Stimulated activated naive CD8-positive, alpha-beta T cell treated with anti-CD3 and anti-CD28 coated beads, Interleukin-15, Interleukin-2, amounts not matched to agents 100 ng/mL and 50 ng/mL, for 24 hours (primary cell): ENCODE results near the gene CYP19A1.

Experiments used
- H3K27ac Mint-ChIP-seq: one replicate; pipeline ENCODE4 v1.8.0; 2021; ENCODE audit warnings: mild to moderate bottlenecking, mixed read lengths
- H3K27me3 Mint-ChIP-seq: one replicate; pipeline ENCODE4 v1.8.0; 2021; ENCODE audit warnings: mixed read lengths
- H3K36me3 Mint-ChIP-seq: one replicate; pipeline ENCODE4 v1.8.0; 2021; ENCODE audit warnings: low read depth, mixed read lengths
- H3K4me1 Mint-ChIP-seq: one replicate; pipeline ENCODE4 v1.8.0; 2021; ENCODE audit warnings: low read depth, mixed read lengths
- H3K4me3 Mint-ChIP-seq: one replicate; pipeline ENCODE4 v1.8.0; 2021; ENCODE audit warnings: mild to moderate bottlenecking, mixed read lengths
- H3K9me3 Mint-ChIP-seq: one replicate; pipeline ENCODE4 v1.8.0; 2021; ENCODE audit warnings: mixed read lengths

Gene CYP19A1

GRCh38 chr15:51322621-51323296, 15.6 kb downstream of the CYP19A1 start:
- Mint-ChIP-seq H3K27me3 (peaks cover 8% of the 10 kb centered on the region), H3K9me3 (no peaks in the 10 kb centered on the region), H3K4me3 (no peak overlapping the region), H3K27ac (no peak overlapping the region), H3K36me3 (no peaks in the 10 kb centered on the region), H3K4me1 (no peaks in the 10 kb centered on the region)

DNA sequence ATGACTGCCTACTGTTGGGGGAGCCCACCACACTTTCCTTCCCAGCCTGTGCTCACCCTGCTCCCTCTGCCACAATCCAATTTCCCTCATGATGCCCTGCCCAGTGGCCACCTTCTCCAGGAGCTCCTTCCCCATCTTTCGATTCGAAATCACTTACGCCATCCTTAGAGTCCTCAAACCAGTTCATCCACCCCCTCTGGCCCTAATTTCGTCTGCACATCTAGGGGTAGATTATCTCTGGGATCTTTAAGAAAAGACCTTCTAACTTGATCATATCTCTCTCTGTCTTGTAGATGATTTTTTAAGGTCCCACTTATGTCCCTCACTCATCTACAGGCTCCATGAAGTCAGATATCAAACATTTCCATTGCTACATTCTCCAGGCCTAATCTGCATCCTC, 17.1 kb downstream of the CYP19A1 start:
- H3K36me3 Mint-ChIP-seq = no peaks in the 10 kb centered on the region
- H3K27me3 Mint-ChIP-seq = peaks cover 8% of the 10 kb centered on the region
- no peak overlapping the region for H3K27ac Mint-ChIP-seq
- H3K9me3 Mint-ChIP-seq = no peaks in the 10 kb centered on the region
- no peak overlapping the region for H3K4me3 Mint-ChIP-seq
- H3K4me1 Mint-ChIP-seq = no peaks in the 10 kb centered on the region

DNA sequence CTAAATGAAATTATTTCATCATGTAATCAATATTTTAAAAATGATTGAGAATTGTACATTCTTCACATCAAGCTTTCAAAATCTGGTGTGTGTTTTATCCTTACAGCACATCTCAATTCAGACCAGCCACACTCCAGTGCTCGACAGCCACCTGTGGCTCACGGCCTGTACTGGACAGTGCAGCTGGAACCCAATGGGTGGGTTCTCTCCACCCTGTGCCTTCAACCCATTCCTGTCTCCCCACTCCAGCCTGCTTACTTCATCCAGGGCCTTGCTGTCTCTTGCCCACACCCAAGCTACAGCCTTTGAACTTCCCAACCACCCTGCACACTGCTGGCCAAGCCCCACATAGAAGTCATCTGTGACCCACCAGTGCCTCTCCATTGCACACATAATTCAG, 17.6 kb downstream of the CYP19A1 start:
- H3K27ac Mint-ChIP-seq = no peak overlapping the region
- no peaks in the 10 kb centered on the region for H3K4me1 Mint-ChIP-seq
- H3K9me3 Mint-ChIP-seq = no peaks in the 10 kb centered on the region
- no peaks in the 10 kb centered on the region for H3K36me3 Mint-ChIP-seq
- H3K4me3 Mint-ChIP-seq = no peak overlapping the region
- peaks cover 8% of the 10 kb centered on the region for H3K27me3 Mint-ChIP-seq

GRCh38 chr15:51319539-51319938, 18.9 kb downstream of the CYP19A1 start:
- Mint-ChIP-seq H3K4me3 (no peak overlapping the region), H3K27ac (no peak overlapping the region), H3K9me3 (no peaks in the 10 kb centered on the region), H3K36me3 (no peaks in the 10 kb centered on the region), H3K4me1 (no peaks in the 10 kb centered on the region), H3K27me3 (peaks cover 4% of the 10 kb centered on the region)

DNA sequence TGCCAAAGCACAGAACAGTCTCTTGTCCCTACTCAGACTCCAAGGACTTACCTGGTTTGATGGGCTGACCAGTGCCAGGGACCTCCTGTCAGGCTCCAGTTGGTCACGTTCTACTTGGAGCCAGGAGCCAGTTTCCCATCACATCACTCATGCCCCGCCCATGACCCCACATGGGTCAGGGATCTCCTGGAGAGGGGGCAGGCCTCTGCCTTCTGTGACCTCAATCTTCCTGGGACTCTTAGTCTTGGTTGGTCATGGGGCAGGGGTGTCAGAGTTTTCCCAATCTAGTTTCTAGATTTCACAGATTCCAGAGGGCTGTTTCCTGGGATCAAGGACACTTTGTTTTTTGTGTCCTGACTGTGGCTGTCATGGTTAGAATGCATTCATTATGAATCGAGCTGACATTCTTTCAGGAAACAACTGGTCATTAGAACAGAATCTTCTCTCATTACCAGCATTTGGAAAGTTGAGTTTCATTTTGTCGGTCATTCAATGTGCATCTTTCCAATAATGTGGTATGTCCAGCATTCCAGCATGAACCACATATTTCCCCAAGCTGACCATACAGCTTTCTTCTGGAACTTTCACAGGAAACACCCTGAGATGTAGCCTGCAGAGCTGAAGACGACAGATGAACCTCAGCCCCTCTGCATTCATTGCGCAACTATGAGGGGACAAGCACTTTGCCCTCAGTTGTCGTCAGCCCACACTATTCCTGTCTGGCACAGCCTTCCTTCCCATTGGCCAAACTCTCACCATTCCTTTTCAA, 19.8 kb downstream of the CYP19A1 start:
- Mint-ChIP-seq H3K27ac (no peak overlapping the region), H3K4me3 (no peak overlapping the region), H3K9me3 (no peaks in the 10 kb centered on the region), H3K4me1 (no peaks in the 10 kb centered on the region), H3K36me3 (no peaks in the 10 kb centered on the region), H3K27me3 (peaks cover 4% of the 10 kb centered on the region)

GRCh38 chr15:51316636-51317035, 21.8 kb downstream of the CYP19A1 start:
- Mint-ChIP-seq H3K27ac (no peak overlapping the region), H3K36me3 (no peaks in the 10 kb centered on the region), H3K27me3 (no peaks in the 10 kb centered on the region), H3K4me3 (no peak overlapping the region), H3K4me1 (no peaks in the 10 kb centered on the region), H3K9me3 (no peaks in the 10 kb centered on the region)

GRCh38 chr15:51315726-51316125, 22.7 kb downstream of the CYP19A1 start:
- Mint-ChIP-seq H3K9me3 (no peaks in the 10 kb centered on the region), H3K4me3 (no peak overlapping the region), H3K4me1 (no peaks in the 10 kb centered on the region), H3K27ac (no peak overlapping the region), H3K36me3 (no peaks in the 10 kb centered on the region), H3K27me3 (no peaks in the 10 kb centered on the region)

- Mint-ChIP-seq H3K4me1 (no peaks in the 10 kb centered on the region), H3K27me3 (no peaks in the 10 kb centered on the region), H3K9me3 (no peaks in the 10 kb centered on the region), H3K27ac (no peak overlapping the region), H3K4me3 (no peak overlapping the region), H3K36me3 (no peaks in the 10 kb centered on the region)
Observed at GRCh38 chr15:51314391-51315337, 23.7 kb downstream of the CYP19A1 start.

DNA sequence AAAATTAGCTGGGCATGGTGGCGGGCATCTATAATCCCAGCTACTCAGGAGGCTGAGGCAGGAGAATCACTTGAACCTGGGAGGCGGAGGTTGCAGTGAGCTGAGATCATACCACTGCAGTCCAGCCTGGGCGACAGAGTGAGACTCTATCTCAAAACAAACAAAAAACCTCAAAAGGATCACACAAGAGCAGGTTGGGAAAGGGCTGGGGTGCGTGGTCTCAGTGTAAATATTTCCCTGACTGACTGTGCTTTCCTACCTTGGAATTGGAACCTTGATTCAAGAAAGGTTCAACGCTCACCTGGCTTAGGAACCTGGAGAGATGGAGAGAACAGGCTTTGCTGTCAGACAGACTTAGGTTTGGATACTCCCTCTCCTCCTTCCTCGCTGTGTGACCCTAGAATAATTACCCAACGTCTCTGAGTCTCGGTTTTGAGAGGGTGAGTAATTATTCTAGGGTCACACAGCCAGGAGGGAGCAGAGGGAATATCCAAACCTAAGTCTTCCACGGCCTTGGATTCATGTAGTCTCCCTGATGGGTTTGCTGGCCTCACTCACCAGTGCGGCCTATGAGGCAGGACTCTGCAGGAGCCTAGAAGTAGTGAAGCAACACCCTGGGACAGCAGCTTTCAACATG, 24.6 kb downstream of the CYP19A1 start:
- no peaks in the 10 kb centered on the region for H3K4me1 Mint-ChIP-seq
- H3K9me3 Mint-ChIP-seq = no peaks in the 10 kb centered on the region
- H3K27ac Mint-ChIP-seq = no peak overlapping the region
- H3K27me3 Mint-ChIP-seq = no peaks in the 10 kb centered on the region
- H3K4me3 Mint-ChIP-seq = no peak overlapping the region
- H3K36me3 Mint-ChIP-seq = no peaks in the 10 kb centered on the region

DNA sequence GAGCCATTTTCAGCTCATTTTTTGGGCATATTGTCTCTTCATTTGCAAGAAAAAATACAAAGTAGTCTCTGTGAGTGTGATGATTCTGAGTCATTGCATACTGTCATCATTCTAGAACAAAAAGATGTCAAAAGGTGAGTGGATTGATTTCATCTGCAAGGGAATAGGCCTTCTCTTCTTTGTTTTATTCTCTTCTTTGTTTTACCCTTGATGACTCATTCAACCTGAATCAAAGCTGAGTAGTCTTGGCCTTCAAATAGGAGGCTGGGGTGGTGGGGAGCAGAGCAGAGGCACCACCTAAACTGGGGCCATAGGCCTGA, 25.4 kb downstream of the CYP19A1 start:
- Mint-ChIP-seq H3K4me1 (no peaks in the 10 kb centered on the region), H3K9me3 (no peaks in the 10 kb centered on the region), H3K27me3 (no peaks in the 10 kb centered on the region), H3K27ac (no peak overlapping the region), H3K4me3 (no peak overlapping the region), H3K36me3 (no peaks in the 10 kb centered on the region)

DNA sequence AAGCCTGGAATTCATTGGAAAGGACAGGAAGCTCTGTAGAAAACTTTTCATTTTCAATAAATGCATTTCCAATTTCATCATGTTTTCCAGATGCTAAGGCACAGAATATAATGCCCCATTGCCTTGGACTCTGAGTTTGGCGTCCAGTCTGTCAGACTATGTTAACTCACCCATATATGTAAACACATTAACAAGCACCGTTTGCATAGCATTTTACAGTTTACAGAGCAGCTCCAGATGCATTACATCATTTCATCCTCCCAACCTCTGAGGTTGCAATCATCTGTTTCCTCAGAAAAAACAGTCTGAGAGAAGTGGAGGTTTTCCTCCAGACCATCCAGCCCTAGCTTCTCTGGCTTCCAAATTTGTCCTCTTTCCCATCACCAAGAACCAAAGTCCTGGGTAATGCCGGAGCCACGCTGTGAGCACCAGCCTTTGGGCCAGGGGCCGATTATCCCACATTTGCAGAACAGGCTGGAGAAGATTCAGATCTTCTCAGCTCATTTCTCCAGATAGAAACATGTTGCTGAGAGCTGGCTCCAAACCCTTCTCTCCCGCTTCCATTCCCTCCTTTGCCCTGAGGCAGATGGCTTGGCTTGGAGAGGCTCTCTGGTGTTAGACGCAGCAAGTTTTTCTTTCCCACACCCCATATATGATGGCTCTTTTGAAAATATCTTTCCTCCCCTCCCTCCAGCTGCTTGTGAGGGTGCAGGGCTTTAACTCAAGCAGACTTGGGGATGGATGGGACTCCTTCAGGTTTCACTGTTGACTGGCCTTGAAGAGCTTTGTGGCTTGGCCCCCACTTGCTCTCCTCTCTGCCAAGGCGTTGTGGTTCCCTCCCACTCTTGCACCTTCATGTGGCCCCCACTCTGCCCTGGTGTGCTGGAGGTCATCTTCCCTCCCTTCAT, 26.0 kb downstream of the CYP19A1 start:
- Mint-ChIP-seq H3K4me1 (no peaks in the 10 kb centered on the region), H3K9me3 (no peaks in the 10 kb centered on the region), H3K27ac (no peak overlapping the region), H3K4me3 (no peak overlapping the region), H3K36me3 (no peaks in the 10 kb centered on the region), H3K27me3 (no peaks in the 10 kb centered on the region)

DNA sequence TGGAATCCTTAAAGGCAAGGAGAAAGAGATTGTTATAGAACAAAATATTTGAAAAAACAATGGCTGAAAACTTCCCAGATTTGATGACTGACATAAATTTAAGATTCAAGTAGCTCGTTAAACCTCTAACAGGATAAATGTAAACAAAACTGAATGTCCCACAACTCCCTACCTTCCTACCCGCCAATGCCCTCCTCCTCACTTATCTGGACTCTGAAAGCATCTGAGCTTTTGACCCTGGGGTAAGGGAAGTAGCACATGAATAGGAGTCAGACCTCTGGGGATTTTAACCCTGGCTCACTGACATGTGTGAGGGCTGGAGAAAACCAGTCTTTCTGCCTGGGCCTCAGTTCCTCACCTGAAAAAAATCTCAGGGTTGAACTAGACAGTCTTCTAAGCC, 26.9 kb downstream of the CYP19A1 start:
- no peak overlapping the region for H3K4me3 Mint-ChIP-seq
- H3K27ac Mint-ChIP-seq = no peak overlapping the region
- H3K27me3 Mint-ChIP-seq = peaks cover 4% of the 10 kb centered on the region

GRCh38 chr15:51310064-51310463, 28.3 kb downstream of the CYP19A1 start:
- Mint-ChIP-seq H3K27ac (no peak overlapping the region), H3K36me3 (no peaks in the 10 kb centered on the region), H3K4me1 (no peaks in the 10 kb centered on the region), H3K9me3 (no peaks in the 10 kb centered on the region), H3K27me3 (peaks cover 7% of the 10 kb centered on the region), H3K4me3 (no peak overlapping the region)

More for the DNA sequence above, 26.9 kb downstream of the CYP19A1 start:
- Mint-ChIP-seq H3K36me3 (no peaks in the 10 kb centered on the region), H3K4me1 (no peaks in the 10 kb centered on the region), H3K9me3 (no peaks in the 10 kb centered on the region)

- H3K27ac Mint-ChIP-seq = no peak overlapping the region
- no peaks in the 10 kb centered on the region for H3K9me3 Mint-ChIP-seq
- no peak overlapping the region for H3K4me3 Mint-ChIP-seq
- peaks cover 16% of the 10 kb centered on the region for H3K27me3 Mint-ChIP-seq
- no peaks in the 10 kb centered on the region for H3K36me3 Mint-ChIP-seq
- no peaks in the 10 kb centered on the region for H3K4me1 Mint-ChIP-seq
Observed at GRCh38 chr15:51307811-51308210, 30.6 kb downstream of the CYP19A1 start.
